WERI-Rb-1 (cell line): Measurements from ENCODE around the gene ZNF469.

ENCODE experiments used
- DNase-seq: peaks from one replicate; pipeline ENCODE4 v3.0.0-alpha.2; 2020
- H3K27ac ChIP-seq: fragments of 250-450 bp; sonication (Bioruptor Pico); 2 replicates; pipeline ENCODE4 v1.5.1; 2020; ENCODE audit warnings: mild to moderate bottlenecking, moderate library complexity
- H3K27me3 ChIP-seq: fragments of 250-450 bp; sonication (Bioruptor Pico); 2 replicates; pipeline ENCODE4 v1.5.1; 2021; ENCODE audit warnings: mild to moderate bottlenecking, low read depth, moderate library complexity; ENCODE audit not compliant: insufficient read depth, severe bottlenecking
- H3K36me3 ChIP-seq: fragments of 250-450 bp; sonication (Bioruptor Pico); 2 replicates; pipeline ENCODE4 v1.5.1; 2020; ENCODE audit warnings: mild to moderate bottlenecking, moderate library complexity
- H3K4me3 ChIP-seq: 2 replicates; pipeline ENCODE4 v1.5.1; 2011; ENCODE audit warnings: low read depth, mild to moderate bottlenecking, control low read depth, low read length
- H3K9me3 ChIP-seq: fragments of 250-450 bp; sonication (Bioruptor Pico); 2 replicates; pipeline ENCODE4 v1.5.1; 2021; ENCODE audit warnings: mild to moderate bottlenecking, moderate library complexity; ENCODE audit not compliant: severe bottlenecking
- TF ChIP-seq, protein P1 (sequence below): IDR thresholded peaks from 2 replicates; pipeline ENCODE4 v1.5.1; 2011; ENCODE audit warnings: low read depth, mild to moderate bottlenecking, control low read depth, inconsistent platforms, low read length

ZNF469 gene

DNA sequence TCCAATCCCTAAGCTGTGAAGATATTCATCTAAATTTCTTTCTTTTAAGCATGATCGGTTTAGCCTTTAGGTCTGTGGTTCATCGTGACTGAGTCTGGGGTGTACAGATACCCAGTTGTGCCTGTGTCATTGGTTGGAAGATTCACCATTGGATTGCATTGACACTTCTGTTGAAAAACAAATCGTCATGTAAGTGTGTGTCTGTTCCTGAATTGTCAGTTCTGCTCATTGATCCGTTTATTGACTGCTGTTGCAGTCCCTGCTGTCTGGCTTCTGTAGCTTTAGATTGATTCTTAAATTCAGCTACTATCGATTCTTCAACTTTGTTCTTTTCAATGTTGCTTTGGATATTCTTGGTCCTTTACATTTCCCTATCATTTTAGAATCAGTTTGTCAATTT lies 21.0 kb upstream of the ZNF469 start:
- no peaks in the 10 kb centered on the region for H3K27me3 ChIP-seq
- no peak for DNase-seq
- H3K4me3 ChIP-seq, result no peak overlapping the region
- no peaks in the 10 kb centered on the region for H3K9me3 ChIP-seq
- H3K36me3 ChIP-seq, result no peaks in the 10 kb centered on the region
- TF ChIP-seq, protein P1, sequence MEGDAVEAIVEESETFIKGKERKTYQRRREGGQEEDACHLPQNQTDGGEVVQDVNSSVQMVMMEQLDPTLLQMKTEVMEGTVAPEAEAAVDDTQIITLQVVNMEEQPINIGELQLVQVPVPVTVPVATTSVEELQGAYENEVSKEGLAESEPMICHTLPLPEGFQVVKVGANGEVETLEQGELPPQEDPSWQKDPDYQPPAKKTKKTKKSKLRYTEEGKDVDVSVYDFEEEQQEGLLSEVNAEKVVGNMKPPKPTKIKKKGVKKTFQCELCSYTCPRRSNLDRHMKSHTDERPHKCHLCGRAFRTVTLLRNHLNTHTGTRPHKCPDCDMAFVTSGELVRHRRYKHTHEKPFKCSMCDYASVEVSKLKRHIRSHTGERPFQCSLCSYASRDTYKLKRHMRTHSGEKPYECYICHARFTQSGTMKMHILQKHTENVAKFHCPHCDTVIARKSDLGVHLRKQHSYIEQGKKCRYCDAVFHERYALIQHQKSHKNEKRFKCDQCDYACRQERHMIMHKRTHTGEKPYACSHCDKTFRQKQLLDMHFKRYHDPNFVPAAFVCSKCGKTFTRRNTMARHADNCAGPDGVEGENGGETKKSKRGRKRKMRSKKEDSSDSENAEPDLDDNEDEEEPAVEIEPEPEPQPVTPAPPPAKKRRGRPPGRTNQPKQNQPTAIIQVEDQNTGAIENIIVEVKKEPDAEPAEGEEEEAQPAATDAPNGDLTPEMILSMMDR, result no peak
- H3K27ac ChIP-seq, result no peak overlapping the region

DNA sequence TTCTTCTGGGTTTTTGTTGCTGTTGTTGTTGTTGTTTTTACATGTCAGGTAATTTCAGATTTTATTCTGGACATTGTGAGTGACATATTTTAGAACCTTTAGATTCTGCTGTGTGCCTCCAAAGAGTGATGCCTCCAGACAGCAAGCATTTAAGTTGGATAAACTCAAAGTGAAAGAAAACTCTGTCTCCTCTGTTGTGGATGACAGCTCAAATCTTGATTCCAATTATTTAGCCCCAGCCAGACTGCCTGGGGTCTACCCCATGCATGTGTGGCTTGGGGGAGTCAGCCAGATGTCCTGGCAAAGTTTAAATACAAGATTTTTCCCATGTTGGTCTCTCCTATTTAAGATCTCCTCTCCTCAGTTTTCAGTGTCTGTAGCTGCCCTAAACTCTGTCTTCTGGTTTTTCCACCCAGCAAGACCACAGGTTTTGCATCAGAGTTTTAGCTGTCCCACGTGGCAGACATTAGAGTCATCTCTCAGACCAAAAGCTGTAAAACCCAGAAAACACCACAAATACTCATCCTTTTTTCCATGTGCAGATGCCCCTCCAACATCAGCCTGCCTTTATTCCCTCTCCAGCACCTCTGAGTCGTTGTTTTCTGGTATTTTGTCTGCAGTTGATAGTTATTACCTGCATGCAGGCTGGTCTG lies 19.4 kb upstream of the ZNF469 start:
- H3K9me3 ChIP-seq, result no peaks in the 10 kb centered on the region
- H3K27me3 ChIP-seq, result no peaks in the 10 kb centered on the region
- H3K36me3 ChIP-seq, result no peaks in the 10 kb centered on the region
- no peak for DNase-seq
- TF ChIP-seq, protein P1, result no peak
- no peak overlapping the region for H3K27ac ChIP-seq
- no peak overlapping the region for H3K4me3 ChIP-seq

DNA sequence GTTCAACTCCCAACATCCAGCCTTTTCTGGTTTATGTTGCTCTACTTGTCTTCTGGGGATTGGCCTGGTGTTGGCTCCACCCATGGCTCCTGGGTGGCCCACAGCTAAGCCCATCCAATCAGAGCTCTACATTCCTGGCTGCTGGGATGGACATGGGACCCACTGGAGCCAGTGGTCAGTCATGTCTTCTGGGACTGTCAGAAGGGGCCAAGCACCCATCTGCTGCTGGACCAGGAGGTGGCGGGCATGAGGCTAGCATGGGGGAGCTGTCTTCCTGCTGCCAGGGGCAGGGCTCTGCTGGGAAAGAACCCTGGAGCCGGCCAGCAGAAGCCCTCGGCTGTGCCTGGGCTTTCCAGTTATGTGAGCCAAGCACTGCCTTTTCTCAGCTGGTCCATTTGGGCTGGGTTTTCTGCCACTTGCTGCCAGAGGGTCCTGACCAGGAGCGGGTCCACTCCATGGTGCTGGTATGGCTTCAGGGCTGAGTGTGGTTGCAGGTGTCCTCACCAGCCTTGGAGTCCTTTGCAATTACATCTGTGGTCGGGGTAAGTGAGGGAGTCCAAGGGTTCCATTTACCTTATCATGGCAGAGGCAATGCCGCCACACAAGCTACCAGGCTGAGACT lies 17.4 kb upstream of the ZNF469 start:
- no peaks in the 10 kb centered on the region for H3K36me3 ChIP-seq
- H3K27me3 ChIP-seq, result no peaks in the 10 kb centered on the region
- no peak for DNase-seq
- TF ChIP-seq, protein P1, result no peak
- H3K4me3 ChIP-seq, result no peak overlapping the region
- no peak overlapping the region for H3K27ac ChIP-seq
- H3K9me3 ChIP-seq, result no peaks in the 10 kb centered on the region

DNA sequence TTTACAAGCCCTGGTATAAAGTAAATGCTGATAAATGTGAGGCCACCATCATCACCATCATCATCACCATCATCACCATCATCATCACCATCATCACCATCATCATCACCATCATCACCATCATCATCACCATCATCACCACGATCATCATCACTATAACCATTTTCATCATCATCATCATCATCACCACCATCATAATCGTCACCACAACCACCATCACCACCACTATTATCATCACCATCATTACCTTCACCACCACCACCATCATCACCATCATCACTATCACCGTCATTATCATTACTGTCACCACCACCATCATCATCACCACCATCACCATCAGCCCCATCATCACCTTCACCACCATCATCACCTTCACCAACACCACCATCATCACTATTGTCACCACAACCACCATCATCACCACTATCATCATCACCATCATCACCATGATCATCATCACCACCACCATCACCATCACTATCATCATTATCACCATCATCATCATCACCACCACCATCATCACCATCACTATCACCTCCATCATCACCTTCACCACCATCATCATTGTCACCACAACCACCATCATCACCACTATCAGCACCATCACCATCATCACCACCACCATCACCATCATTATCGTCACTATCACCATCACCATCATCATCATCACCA lies 16.6 kb upstream of the ZNF469 start:
- H3K9me3 ChIP-seq, result no peaks in the 10 kb centered on the region
- H3K27me3 ChIP-seq, result no peaks in the 10 kb centered on the region
- TF ChIP-seq, protein P1, result no peak
- no peak for DNase-seq
- no peak overlapping the region for H3K27ac ChIP-seq
- H3K4me3 ChIP-seq, result no peak overlapping the region
- no peaks in the 10 kb centered on the region for H3K36me3 ChIP-seq

DNA sequence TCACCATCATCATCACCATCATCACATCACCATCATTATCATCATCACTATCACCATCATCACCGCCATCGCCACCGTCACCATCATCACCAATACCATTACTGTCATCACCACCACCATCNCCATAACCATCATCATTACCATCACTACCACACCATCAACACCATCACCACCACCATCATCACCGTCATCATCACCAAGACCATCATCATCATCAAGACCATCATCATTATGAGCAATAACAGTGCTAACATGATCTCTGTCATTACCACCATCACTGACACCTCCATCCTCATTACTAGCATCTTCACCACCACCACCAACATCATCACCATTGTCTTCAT lies 16.1 kb upstream of the ZNF469 start:
- H3K27me3 ChIP-seq, result no peaks in the 10 kb centered on the region
- H3K4me3 ChIP-seq, result no peak overlapping the region
- DNase-seq, result no peak
- TF ChIP-seq, protein P1, result no peak
- no peaks in the 10 kb centered on the region for H3K9me3 ChIP-seq
- H3K36me3 ChIP-seq, result no peaks in the 10 kb centered on the region
- no peak overlapping the region for H3K27ac ChIP-seq
